ENCODE results near the gene SLX4IP. TPM values are rescaled to one million over a fixed set of nuclear protein-coding genes. Genes with fewer than 3 reads are reported as not detected.

The SLX4IP gene
- total RNA-seq, 2 donors from 2014 or later, result 7.0 to 8.2 TPM

DNA sequence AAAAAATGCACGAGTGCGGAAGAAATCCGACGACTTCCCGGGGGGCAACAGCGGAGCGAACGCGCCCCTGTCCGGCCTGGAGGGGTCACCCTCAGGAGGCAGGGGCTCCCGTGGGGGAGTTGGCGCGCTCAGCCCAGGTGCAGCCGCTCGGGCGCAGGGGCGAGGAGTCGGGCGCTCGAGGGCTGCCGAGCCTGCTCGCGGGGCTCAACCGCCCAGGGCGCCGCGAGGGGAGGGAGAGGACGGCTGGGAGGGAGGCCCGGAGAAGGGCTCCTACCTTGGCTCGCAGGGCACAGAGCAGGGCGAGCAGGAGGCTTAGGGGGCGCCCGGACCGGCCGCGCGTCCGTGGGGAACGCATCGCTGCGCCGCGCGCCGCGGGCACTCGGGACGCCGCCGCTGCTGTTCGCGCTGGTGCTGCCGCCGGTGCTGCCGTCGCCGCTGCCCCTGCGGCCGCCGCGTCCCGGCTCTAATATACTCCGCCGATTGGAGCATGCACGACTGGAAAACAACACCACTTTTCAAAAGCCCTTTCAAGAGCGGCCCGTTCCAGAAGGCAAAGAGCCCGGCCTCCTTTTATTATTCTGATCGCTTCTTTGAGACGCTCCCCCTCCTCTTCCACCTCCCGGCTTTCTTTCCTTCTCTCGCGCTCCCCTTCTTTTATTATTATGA, 238.2 kb downstream of the SLX4IP start:
- H3K36me3 ChIP-seq, result no peaks in the 10 kb centered on the region
- no peak for DNase-seq (ENCODE audit: low spot score)
- H3K27ac ChIP-seq, result peak overlapping the region; percentile 99 to 100
- TF ChIP-seq POLR2AphosphoS5 (IDR thresholded peaks at IDR 0.05) (no peak), POLR2A (IDR thresholded peaks at IDR 0.05) (no peak)
- TF ChIP-seq, protein P1, sequence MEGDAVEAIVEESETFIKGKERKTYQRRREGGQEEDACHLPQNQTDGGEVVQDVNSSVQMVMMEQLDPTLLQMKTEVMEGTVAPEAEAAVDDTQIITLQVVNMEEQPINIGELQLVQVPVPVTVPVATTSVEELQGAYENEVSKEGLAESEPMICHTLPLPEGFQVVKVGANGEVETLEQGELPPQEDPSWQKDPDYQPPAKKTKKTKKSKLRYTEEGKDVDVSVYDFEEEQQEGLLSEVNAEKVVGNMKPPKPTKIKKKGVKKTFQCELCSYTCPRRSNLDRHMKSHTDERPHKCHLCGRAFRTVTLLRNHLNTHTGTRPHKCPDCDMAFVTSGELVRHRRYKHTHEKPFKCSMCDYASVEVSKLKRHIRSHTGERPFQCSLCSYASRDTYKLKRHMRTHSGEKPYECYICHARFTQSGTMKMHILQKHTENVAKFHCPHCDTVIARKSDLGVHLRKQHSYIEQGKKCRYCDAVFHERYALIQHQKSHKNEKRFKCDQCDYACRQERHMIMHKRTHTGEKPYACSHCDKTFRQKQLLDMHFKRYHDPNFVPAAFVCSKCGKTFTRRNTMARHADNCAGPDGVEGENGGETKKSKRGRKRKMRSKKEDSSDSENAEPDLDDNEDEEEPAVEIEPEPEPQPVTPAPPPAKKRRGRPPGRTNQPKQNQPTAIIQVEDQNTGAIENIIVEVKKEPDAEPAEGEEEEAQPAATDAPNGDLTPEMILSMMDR (IDR thresholded peaks at IDR 0.05), result no peak
- intact Hi-C loops (cut with DNase I), result loop anchor here (2.0 to 10.0 kb wide), 5 partner anchors 117 to 531 kb away; partner anchors contain the start of genes MKKS and SLX4IP
- no peaks in the 10 kb centered on the region for H3K9me3 ChIP-seq
- H3K4me3 ChIP-seq, result peak overlapping the region; percentile 86 to 91
- H3K27me3 ChIP-seq (replicated peaks; ENCODE audit: insufficient read depth), result no peaks in the 10 kb centered on the region
- no peaks in the 10 kb centered on the region for H3K4me1 ChIP-seq (replicated peaks)
- under 1% methylated on average over 58 of the region's 73 CpGs for WGBS

DNA sequence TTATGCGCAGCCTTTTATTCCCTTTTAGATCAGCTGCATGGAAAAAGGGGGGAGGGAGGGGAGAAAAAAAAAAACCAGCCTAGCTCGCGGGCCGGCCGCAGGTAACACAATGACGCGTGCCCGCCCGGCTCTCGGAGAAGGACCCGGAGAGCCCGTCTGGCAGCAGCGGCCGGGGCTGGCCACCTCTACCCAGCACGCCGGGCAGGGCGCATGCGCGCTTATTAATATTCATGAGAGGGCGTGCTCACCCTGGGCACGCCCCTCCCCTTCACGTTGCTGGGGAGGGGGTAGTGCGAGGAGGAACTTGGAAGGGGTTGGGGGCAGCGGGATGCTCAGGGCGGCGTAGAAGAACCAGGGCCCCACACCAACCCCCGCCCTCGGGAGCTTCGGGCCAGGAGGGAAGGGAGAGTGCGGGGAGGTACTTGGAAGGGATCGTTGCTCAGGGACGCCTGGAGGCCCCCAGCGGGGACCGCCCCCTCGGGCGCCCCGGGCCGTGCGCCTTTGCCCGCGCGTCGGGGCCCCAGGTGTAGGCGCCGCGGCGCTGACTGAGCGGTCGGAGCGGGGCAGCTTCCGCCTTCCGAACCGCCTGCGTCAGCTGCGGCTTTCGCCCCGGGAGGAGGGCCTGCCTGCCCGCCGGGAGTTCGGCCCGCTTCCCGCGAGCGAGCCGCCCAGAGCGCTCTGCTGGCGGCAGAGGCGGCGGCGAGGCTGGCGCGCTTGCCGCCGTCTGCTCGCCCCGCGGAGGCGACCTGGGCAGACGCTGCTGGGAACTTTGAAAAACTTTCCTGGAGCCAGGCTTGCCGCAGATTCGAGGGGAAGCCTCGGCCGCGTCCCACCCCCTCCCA, 239.0 kb downstream of the SLX4IP start, which contains the start of gene JAG1:
Gene JAG1, minus strand, starts transcription at position 158 of the 842 bp plus-strand sequence. CDS start 469 bp downstream, outside the sequence.
- under 1% methylated on average over 77 of the region's 84 CpGs for WGBS
- H3K36me3 ChIP-seq, result no peaks in the 10 kb centered on the region
- H3K4me3 ChIP-seq, result peak within 1 kb of the TSS; percentile 86 to 91
- no peaks in the 10 kb centered on the region for H3K4me1 ChIP-seq (replicated peaks)
- no peaks in the 10 kb centered on the region for H3K9me3 ChIP-seq
- intact Hi-C loops (cut with DNase I), result loop anchor here (2.0 to 10.0 kb wide), 6 partner anchors 117 to 601 kb away; partner anchors contain the start of genes MKKS and SLX4IP
- H3K27ac ChIP-seq, result peak within 1 kb of the TSS; percentile 99 to 100
- H3K27me3 ChIP-seq (replicated peaks; ENCODE audit: insufficient read depth), result no peaks in the 10 kb centered on the region
- peak; percentile 97 for DNase-seq (ENCODE audit: low spot score)
- TF ChIP-seq POLR2A (IDR thresholded peaks at IDR 0.05) (peak; percentile 95), POLR2AphosphoS5 (IDR thresholded peaks at IDR 0.05) (peak; percentile 96)
- TF ChIP-seq, protein P1 (IDR thresholded peaks at IDR 0.05), result no peak

DNA sequence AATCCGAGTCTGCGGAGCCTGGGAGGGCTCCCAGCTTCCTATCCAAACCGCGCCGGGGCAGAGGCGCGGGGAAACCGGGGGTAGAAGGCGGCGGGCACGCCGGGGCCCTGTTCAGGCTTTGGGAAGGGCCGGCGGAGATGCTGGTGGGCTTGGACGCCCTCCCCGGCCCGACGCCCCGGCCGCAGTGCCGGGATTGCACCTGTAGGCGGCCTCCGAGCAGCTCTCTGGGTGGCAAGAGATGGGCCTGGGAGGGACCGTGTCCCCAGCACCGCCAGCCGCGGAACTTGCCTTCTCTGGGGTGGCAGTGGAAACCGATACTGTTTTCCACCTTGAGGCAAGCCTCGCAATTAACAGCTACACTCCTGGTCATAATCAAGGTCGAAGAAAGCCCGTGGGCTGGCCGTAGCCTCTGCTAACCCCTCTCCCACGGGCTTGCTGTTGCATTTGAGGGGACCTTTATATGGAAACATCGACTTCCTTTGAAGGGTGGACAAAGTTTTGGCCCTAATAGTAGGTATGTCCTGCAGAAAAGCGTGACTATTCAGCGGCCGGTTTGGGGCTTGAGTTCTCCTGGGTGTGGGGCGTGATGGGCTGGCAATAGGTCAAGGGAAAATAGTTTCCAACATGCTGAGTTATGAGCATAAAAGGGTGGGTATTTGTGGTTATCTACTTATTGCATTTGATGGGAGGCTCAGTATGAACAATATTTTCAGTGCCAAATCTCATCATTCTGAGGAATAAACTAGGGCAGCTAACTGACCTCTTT, 239.8 kb downstream of the SLX4IP start:
- WGBS, result 4% methylated on average over 13 of the region's 38 CpGs
- DNase-seq (ENCODE audit: low spot score), result peak; percentile 83

DNA sequence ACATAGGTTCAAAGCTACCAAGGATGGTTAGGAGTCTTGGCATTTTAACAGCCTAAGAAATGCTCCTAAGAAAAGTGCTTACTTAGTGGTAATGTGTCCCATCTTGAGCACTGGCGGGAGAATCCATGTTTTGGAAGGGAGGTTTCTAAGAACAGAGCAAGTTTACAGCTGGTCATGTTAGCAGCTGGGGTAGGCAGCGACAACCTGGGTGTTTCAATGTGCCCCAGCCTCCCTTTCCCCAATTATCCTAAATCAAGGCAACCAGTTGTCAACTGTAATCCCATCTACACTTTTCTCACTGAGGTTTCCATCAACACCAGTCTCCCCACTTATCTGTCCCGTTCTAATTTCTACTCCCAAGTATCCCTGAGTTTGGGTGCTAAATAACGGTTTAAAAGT, 240.3 kb downstream of the SLX4IP start:
- Histone ChIP-seq H3K4me1 (replicated peaks) (no peaks in the 10 kb centered on the region), H3K4me3 (no peak overlapping the region), H3K27ac (peak overlapping the region; percentile 99 to 100), H3K36me3 (no peaks in the 10 kb centered on the region), H3K27me3 (replicated peaks; ENCODE audit: insufficient read depth) (no peaks in the 10 kb centered on the region), H3K9me3 (no peaks in the 10 kb centered on the region)
- TF ChIP-seq POLR2AphosphoS5 (IDR thresholded peaks at IDR 0.05) (no peak), POLR2A (IDR thresholded peaks at IDR 0.05) (no peak)
- TF ChIP-seq, protein P1 (IDR thresholded peaks at IDR 0.05), result no peak
- no peak for DNase-seq (ENCODE audit: low spot score)
- 95% methylated on average over 4 of the region's 4 CpGs for WGBS
- intact Hi-C loops (cut with DNase I), result loop anchor here (2.0 to 10.0 kb wide), 3 partner anchors 529 to 877 kb away; no protein-coding TSS in a partner anchor

More for the DNA sequence above, 239.8 kb downstream of the SLX4IP start:
- no peaks in the 10 kb centered on the region for H3K36me3 ChIP-seq
- H3K9me3 ChIP-seq, result no peaks in the 10 kb centered on the region
- TF ChIP-seq, protein P1 (IDR thresholded peaks at IDR 0.05), result peak; percentile 73 to 98 (median 92)
- TF ChIP-seq POLR2A (IDR thresholded peaks at IDR 0.05) (no peak), POLR2AphosphoS5 (IDR thresholded peaks at IDR 0.05) (peak; percentile 55)
- H3K4me1 ChIP-seq (replicated peaks), result no peaks in the 10 kb centered on the region
- H3K27me3 ChIP-seq (replicated peaks; ENCODE audit: insufficient read depth), result no peaks in the 10 kb centered on the region
- H3K4me3 ChIP-seq, result peak overlapping the region; percentile 86 to 91
- H3K27ac ChIP-seq, result peak overlapping the region; percentile 99 to 100
- intact Hi-C loops (cut with DNase I), result loop anchor here (2.0 to 10.0 kb wide), 5 partner anchors 168 to 877 kb away; no protein-coding TSS in a partner anchor

All from prostate gland (tissue), 2 donors.